Measurements from ENCODE around the gene HPSE2. TPM values are rescaled to one million over a fixed set of nuclear protein-coding genes. Genes with fewer than 3 reads are reported as not detected.

The HPSE2 gene
- total and polyA plus RNA-seq, 4 donors: 0.05 TPM; not detected in 3

DNA sequence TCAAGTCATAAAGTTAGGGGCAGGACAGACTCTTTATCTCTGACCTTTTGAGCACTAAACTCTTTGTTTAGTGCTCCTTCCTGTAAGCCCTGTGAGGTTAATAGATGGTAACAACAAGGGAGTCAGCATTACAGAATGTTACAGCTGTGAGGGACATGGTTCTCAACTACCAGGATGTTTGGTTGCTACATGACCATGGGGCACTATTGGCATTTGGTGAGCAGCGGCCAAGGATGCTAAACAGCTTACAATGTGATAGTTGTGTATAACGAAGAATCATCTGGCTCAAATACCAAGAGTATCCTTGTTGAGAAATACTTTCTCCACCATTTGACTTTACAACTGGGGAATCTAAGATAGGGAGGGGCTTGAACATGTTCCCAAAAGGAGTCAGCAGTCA lies 753.6 kb downstream of the HPSE2 start:
- H3K9me3 ChIP-seq (ENCODE audit: control insufficient read depth in 4 of 4, low read length in 3 of 4): peaks cover 0 to 4% (median 2%) of the 10 kb centered on the region in 4 donors
- no peak overlapping the region for H3K4me3 ChIP-seq (ENCODE audit: low read depth in 1 of 3, low read length in 3 of 3)
- 94% methylated on average over 2 of the region's 2 CpGs for whole genome bisulfite sequencing
- H3K9ac ChIP-seq (ENCODE audit: low read depth in 1 of 2, low read length in 2 of 2): no peak overlapping the region
- no peaks in the 10 kb centered on the region for H3K36me3 ChIP-seq (ENCODE audit: control insufficient read depth in 4 of 4, insufficient read depth in 3 of 4, low read depth in 1 of 4, low read length in 3 of 4)
- no peak for DNase-seq (ENCODE audit: low spot score)
- H3K4me1 ChIP-seq (ENCODE audit: control insufficient read depth in 4 of 4, insufficient read depth in 4 of 4, low read length in 3 of 4): no peaks in the 10 kb centered on the region
- TF ChIP-seq RAD21 (IDR thresholded peaks at IDR 0.05): no peak
- TF ChIP-seq EGR1 (IDR thresholded peaks at IDR 0.05; ENCODE audit: low read depth in 2 of 2): no peak
- no peak for TF ChIP-seq TAF1 (conservative IDR thresholded peaks at IDR 0.05)
- TF ChIP-seq, protein P1, sequence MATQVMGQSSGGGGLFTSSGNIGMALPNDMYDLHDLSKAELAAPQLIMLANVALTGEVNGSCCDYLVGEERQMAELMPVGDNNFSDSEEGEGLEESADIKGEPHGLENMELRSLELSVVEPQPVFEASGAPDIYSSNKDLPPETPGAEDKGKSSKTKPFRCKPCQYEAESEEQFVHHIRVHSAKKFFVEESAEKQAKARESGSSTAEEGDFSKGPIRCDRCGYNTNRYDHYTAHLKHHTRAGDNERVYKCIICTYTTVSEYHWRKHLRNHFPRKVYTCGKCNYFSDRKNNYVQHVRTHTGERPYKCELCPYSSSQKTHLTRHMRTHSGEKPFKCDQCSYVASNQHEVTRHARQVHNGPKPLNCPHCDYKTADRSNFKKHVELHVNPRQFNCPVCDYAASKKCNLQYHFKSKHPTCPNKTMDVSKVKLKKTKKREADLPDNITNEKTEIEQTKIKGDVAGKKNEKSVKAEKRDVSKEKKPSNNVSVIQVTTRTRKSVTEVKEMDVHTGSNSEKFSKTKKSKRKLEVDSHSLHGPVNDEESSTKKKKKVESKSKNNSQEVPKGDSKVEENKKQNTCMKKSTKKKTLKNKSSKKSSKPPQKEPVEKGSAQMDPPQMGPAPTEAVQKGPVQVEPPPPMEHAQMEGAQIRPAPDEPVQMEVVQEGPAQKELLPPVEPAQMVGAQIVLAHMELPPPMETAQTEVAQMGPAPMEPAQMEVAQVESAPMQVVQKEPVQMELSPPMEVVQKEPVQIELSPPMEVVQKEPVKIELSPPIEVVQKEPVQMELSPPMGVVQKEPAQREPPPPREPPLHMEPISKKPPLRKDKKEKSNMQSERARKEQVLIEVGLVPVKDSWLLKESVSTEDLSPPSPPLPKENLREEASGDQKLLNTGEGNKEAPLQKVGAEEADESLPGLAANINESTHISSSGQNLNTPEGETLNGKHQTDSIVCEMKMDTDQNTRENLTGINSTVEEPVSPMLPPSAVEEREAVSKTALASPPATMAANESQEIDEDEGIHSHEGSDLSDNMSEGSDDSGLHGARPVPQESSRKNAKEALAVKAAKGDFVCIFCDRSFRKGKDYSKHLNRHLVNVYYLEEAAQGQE (IDR thresholded peaks at IDR 0.05): no peak
- TF ChIP-seq HNF4A (conservative IDR thresholded peaks at IDR 0.05): no peak
- TF ChIP-seq, protein P2, sequence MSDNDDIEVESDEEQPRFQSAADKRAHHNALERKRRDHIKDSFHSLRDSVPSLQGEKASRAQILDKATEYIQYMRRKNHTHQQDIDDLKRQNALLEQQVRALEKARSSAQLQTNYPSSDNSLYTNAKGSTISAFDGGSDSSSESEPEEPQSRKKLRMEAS (IDR thresholded peaks at IDR 0.05): no peak
- TF ChIP-seq FOXA1 (IDR thresholded peaks at IDR 0.05): no peak
- TF ChIP-seq FOXA2 (IDR thresholded peaks at IDR 0.05): no peak
- no peak for TF ChIP-seq SP1 (IDR thresholded peaks at IDR 0.05)
- TF ChIP-seq RXRA (IDR thresholded peaks at IDR 0.05): no peak
- TF ChIP-seq ZBTB33 (IDR thresholded peaks at IDR 0.05): no peak
- no peak for TF ChIP-seq JUND (IDR thresholded peaks at IDR 0.05)
- no peak for TF ChIP-seq ATF3 (IDR thresholded peaks at IDR 0.05)
- TF ChIP-seq YY1 (IDR thresholded peaks at IDR 0.05): no peak
- no peak for TF ChIP-seq HNF4G (IDR thresholded peaks at IDR 0.05)
- TF ChIP-seq CTCF (IDR thresholded peaks at IDR 0.05; ENCODE audit: low read depth, low read length, missing input control): no peak
- TF ChIP-seq GABPA (IDR thresholded peaks at IDR 0.05 in 1 of 2, conservative IDR thresholded peaks at IDR 0.05 in 1 of 2): no peak
- no peak for TF ChIP-seq NR2F2 (IDR thresholded peaks at IDR 0.05)
- no peak overlapping the region for H3K27ac ChIP-seq (ENCODE audit: low read depth in 1 of 2, low read length in 2 of 2)
- H3K27me3 ChIP-seq (ENCODE audit: control insufficient read depth in 4 of 4, insufficient read depth in 4 of 4, low read length in 3 of 4): peaks cover 0 to 4% (median 0%) of the 10 kb centered on the region in 4 donors
